Activated naive CD8-positive, alpha-beta T cell treated with anti-CD3 and anti-CD28 coated beads, Interleukin-2, amount 10 ng/mL, durations not matched to agents 7 days and 5 days (primary cell): ENCODE measurements around the gene BIN1. TPM values are rescaled to one million over a fixed set of nuclear protein-coding genes. Genes with fewer than 3 reads are reported as not detected.

Experiments
- ATAC-seq: fragments of 150-1000 bp; cut with Tn5 transposase; one replicate; pipeline ENCODE4 v1.10.0; 2021; ENCODE audit warnings: low read depth, moderate library complexity
- POLR2A ChIA-PET: fragments of 350-600 bp; sonication (Branson Sonifier 250); formaldehyde crosslinking; loops from one replicate; lab custom pipeline; 2021; ENCODE audit warnings: antibody characterized with exemption; lab: Charles Lee
- DNase-seq: peaks from one replicate; pipeline ENCODE4 v3.0.0; 2021
- H3K27ac Mint-ChIP-seq: one replicate; pipeline ENCODE4 v1.8.0; 2022; ENCODE audit warnings: mild to moderate bottlenecking, mixed read lengths
- H3K27me3 Mint-ChIP-seq: one replicate; pipeline ENCODE4 v1.8.0; 2022; ENCODE audit warnings: mild to moderate bottlenecking, moderate library complexity, mixed read lengths
- H3K36me3 Mint-ChIP-seq: one replicate; pipeline ENCODE4 v1.8.0; 2021; ENCODE audit warnings: mild to moderate bottlenecking, mixed read lengths
- H3K4me1 Mint-ChIP-seq: one replicate; pipeline ENCODE4 v1.8.0; 2021; ENCODE audit warnings: mixed read lengths
- H3K4me3 Mint-ChIP-seq: one replicate; pipeline ENCODE4 v1.8.0; 2022; ENCODE audit warnings: mild to moderate bottlenecking, moderate library complexity, mixed read lengths
- H3K9me3 Mint-ChIP-seq: one replicate; pipeline ENCODE4 v1.8.0; 2021; ENCODE audit warnings: mixed read lengths
- total RNA-seq, 2 experiments: library from RNA; stranded (reverse); gene quantifications; one replicate each; pipeline ENCODE4 v1.2.3, GENCODE V29; 2021

The BIN1 gene
- total RNA-seq, 2 experiments from 2014 or later = 160 to 161 TPM

DNA sequence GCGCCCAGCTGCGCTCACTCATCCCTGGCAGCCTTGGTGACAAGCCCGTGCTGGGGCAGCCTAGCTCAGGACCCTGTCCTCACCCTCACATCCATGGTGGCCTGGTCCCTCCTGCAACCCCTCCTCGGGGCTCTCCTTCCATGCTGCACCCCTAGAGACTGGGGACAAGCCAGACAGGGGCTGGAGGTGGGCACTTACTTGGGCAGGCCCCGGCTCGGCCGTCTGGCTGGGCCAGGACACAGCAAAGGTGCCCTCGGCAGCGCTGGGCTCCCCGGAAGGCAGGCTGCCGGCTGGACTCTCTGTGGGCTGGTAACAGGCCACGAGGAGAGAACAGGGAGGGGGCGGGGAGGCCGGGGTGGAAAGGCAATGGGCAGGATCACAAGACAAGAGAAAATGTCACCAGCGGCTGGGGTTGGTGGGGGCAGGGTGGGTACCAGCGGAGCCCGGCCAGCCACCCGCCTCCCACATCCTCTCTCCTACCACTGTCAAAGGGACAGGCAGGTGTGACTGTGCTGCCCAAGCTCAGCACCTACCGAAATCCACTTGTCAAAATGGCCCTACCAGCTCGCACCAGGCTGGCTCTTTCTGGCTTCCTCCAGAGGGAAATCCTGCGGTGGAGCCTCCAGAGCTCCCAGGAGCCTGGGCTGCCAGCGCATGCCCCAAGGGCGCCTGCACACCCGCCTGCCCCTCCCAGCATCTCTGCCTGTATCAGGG, 54.7 kb downstream of the BIN1 start:
- H3K9me3 Mint-ChIP-seq = no peaks in the 10 kb centered on the region
- ATAC-seq (no peak), DNase-seq (peak; percentile 28)
- H3K4me1 Mint-ChIP-seq = peaks cover 2% of the 10 kb centered on the region
- H3K27ac Mint-ChIP-seq = no peak overlapping the region
- H3K27me3 Mint-ChIP-seq = no peaks in the 10 kb centered on the region
- no peak overlapping the region for H3K4me3 Mint-ChIP-seq
- H3K36me3 Mint-ChIP-seq = peaks cover 9% of the 10 kb centered on the region
- POLR2A ChIA-PET = no interaction called here

DNA sequence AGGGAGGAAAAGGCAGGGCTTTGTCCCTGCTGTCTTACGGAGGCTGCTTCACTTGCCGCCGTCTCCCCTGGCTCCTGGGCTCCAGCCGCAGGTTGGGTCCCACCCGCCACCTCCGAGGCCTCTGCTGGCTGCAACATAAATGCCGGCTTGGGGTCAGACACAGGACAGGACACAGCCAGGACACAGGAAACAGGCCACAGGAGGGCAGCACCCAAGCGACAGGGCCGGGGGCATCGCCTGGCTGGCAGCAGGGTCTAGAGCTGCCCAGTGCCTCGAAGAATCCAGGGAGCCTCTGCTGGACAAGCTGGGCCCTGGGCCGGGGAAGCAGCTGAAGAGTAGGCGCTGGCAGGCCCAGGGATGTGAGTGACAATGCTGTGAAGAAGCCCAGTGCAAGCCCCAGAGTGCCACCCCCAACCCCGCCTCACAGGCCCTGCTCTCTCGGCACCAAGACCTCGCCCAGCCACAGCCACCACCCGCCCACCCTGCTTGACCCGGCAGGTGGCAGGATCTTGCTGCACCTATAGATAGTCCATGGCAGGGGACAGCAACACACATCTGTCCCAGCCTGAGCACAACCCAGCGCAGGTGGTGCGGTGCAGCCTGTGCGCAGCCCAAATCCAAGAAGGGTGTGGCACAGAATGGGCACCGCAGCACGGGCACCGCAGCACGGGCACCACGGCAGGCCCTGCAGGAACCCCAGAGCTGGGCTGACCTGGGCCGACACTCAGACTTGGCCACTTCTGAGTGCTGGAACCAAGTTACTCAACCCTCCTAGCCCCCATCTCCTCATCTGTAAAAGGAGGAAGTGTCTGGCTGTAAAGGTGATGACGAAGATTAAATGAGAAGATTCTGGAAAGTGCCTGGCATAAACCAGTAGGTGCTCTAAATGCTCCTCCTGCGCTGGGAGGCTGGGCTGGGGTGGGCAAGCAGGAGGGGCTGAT, 55.6 kb downstream of the BIN1 start:
- peak; percentile 24 for DNase-seq

DNA sequence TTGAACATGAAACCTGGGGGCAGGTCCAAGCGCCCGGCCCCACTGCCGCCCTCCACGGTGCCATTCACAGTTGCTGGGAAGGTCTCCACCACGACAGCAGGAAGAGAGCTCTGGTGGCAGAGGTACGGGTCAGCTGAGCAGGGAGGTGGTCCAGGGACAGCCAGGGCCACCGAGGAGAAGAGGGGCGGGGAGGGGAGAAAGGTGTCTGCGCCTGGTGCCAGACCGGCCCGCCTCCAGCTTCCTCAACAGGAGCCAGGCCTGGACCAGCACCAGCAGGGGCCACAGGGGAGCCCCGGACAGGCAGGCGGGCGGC, 56.2 kb downstream of the BIN1 start:
- H3K27ac Mint-ChIP-seq = no peak overlapping the region
- H3K9me3 Mint-ChIP-seq = no peaks in the 10 kb centered on the region
- no peak overlapping the region for H3K4me3 Mint-ChIP-seq
- peaks cover 4% of the 10 kb centered on the region for H3K4me1 Mint-ChIP-seq
- POLR2A ChIA-PET = no interaction called here
- DNase-seq = peak; percentile 27
- peaks cover 10% of the 10 kb centered on the region for H3K36me3 Mint-ChIP-seq
- no peak for ATAC-seq
- H3K27me3 Mint-ChIP-seq = no peaks in the 10 kb centered on the region

More for the DNA sequence above, 55.6 kb downstream of the BIN1 start:
- Mint-ChIP-seq H3K4me1 (peaks cover 4% of the 10 kb centered on the region), H3K9me3 (no peaks in the 10 kb centered on the region), H3K27me3 (no peaks in the 10 kb centered on the region), H3K4me3 (no peak overlapping the region), H3K36me3 (peaks cover 10% of the 10 kb centered on the region), H3K27ac (no peak overlapping the region)
- POLR2A ChIA-PET = no interaction called here
- ATAC-seq = no peak

DNA sequence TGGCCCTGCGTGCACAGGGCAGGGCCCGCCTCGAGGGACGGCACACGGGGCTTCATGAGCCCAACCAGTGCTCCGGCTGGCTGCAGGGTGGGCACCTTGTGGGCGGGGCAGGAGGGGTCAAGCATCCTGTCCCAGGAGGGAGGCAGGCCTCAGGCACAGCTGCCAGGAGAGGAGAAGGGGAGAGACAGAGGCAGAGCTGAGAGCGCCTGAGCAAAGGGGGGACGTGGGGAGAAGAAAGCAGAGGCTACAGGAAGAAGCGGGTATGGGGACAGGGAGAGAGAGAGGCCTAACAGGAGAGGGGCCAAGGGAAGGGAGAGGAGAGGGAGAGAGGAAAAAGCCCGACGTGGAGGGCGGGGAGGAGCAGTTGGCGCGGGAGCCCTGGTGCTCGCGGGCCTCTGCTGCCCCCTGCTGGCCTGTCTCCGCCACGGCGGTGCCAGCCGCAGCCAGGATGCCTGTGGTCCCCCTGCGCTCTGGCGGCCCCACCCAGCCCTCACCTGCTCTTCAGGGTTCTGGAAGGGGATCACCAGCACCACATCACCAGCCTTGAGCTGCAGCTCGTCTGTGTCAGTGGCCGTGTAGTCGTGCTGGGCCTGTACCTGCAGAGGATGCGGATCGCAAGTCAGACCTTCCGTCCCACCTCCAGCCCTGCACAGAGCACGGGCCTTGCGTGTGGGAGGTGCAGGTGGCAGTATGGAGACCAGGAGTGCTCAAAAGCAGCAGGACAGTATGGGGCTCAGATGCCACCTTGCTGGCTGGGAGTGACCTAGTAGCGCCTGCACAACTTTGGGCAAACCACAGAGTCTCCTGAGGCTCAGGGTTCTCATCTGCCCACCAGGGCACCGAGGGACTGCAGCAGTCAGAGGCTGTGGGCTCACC, 56.8 kb downstream of the BIN1 start:
- Mint-ChIP-seq H3K9me3 (no peaks in the 10 kb centered on the region), H3K36me3 (peaks cover 10% of the 10 kb centered on the region), H3K4me1 (peaks cover 4% of the 10 kb centered on the region), H3K27ac (peak overlapping the region; percentile 71), H3K27me3 (no peaks in the 10 kb centered on the region), H3K4me3 (no peak overlapping the region)
- POLR2A ChIA-PET = no interaction called here
- DNase-seq = peak; percentile 84
- peak; percentile 66 for ATAC-seq

DNA sequence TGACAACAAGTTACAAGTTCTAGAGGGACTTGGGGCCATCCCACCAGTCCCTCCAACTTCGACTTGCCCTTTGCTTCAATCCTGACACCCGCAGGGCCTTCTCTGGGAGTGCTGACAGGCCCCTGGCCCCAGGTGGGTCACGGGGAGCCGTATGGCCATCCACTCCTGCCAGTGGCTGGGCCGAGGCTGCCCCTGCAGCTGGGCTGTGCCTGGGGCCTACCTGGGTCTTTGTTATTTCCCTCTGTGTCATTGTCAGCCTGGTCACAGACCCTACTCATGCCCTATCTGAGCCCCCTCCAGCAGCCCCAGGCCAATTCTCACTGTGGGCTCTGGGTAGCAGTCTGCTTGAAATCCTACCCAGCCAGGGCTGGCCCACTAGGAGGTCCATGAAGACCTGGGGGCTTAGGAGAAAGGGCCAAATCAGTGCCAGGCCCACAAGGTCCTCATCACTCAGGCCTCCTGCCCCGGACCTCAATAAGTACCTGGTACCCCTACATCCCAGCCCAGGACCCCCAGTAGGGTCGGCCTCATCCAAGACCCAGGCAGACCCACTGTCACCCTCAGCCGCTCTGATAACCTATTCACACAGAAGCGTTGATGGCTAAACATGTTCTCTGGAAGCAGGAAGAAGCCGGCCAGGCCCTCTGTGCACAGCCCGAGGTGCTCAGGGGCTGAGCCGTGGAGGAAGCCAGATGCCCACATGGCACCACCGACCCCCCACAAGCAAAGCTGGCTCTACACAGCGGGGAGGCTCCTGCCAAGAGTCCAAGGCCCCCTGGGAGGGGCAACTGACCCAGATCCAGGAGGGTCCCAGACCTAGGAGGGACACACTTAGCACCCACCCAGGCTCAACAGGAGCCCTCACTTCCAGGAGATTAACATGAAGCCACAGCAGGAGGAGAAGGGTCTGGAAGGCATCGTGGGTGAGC, 57.7 kb downstream of the BIN1 start:
- peak; percentile 25 for DNase-seq
- no peaks in the 10 kb centered on the region for H3K27me3 Mint-ChIP-seq

DNA sequence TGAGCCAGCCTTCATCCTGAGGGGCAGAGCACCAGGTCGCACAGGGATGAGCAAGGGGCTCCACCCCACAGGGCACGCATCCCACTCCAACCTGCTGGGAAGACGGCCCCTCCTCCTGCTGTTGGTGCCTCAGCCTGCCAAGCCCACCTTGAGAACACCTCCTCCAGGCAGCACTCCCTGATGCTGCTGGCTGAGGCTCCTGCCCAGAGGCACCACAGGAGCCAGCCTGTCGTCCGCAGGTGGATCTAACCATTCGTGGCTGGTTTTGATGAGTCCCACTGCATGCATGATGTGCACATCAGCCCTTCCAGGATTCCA, 58.4 kb downstream of the BIN1 start:
- ATAC-seq (no peak), DNase-seq (no peak)
- Mint-ChIP-seq H3K4me1 (peaks cover 4% of the 10 kb centered on the region), H3K27ac (no peak overlapping the region), H3K27me3 (no peaks in the 10 kb centered on the region), H3K4me3 (no peak overlapping the region), H3K9me3 (no peaks in the 10 kb centered on the region), H3K36me3 (peaks cover 10% of the 10 kb centered on the region)
- POLR2A ChIA-PET = no interaction called here

More for the DNA sequence above, 57.7 kb downstream of the BIN1 start:
- Mint-ChIP-seq H3K4me3 (no peak overlapping the region), H3K4me1 (peaks cover 4% of the 10 kb centered on the region), H3K27ac (no peak overlapping the region), H3K9me3 (no peaks in the 10 kb centered on the region), H3K36me3 (peaks cover 10% of the 10 kb centered on the region)
- no peak for ATAC-seq
- POLR2A ChIA-PET = no interaction called here

DNA sequence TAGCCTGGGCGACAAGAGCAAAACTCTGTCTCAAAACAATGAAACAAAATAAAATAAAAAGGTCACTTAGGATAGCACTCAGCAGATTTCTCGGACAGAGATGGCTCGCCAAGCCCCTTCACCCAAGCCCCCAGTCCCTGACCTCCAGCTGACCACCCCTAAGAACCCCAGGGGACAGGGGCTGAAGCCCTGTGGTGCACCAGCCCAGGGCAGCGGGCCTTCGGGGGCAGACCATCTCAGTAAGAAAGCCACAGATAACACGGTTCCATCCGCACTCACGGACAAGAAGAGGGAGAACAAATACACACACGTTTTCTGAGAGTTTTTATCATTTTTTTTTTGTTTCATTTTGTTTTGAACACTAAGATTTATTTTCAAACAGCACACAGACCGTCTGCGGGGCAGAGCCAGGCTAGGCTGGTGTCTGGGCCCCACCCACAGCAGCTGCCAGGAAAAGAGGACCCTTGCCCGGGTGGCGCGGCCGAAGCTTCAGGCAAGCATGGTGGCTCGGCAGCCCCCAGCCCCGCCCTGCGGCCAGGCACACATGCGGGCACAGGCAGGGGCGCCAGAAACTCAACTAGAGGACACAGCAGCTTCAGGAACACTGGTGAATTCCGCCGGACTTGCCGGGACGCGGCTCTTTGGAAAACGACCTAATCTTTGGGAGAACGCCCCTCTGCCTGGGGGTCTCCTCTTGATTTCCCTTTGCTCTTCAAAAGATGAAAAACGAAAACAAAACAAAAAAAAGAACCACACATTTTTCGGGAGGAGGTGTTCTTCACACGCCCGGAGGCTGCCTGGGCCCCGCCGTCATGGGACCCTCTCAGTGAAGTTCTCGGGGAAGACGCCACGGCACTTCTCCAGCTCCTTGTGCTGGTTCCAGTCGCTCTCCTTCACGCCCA, 59.0 kb downstream of the BIN1 start:
- no peaks in the 10 kb centered on the region for H3K9me3 Mint-ChIP-seq
- H3K4me3 Mint-ChIP-seq = no peak overlapping the region
- no peak overlapping the region for H3K27ac Mint-ChIP-seq
- H3K36me3 Mint-ChIP-seq = peaks cover 10% of the 10 kb centered on the region
- ATAC-seq = no peak
- H3K27me3 Mint-ChIP-seq = no peaks in the 10 kb centered on the region
- H3K4me1 Mint-ChIP-seq = peaks cover 4% of the 10 kb centered on the region
- DNase-seq = no peak
- POLR2A ChIA-PET = no interaction called here

DNA sequence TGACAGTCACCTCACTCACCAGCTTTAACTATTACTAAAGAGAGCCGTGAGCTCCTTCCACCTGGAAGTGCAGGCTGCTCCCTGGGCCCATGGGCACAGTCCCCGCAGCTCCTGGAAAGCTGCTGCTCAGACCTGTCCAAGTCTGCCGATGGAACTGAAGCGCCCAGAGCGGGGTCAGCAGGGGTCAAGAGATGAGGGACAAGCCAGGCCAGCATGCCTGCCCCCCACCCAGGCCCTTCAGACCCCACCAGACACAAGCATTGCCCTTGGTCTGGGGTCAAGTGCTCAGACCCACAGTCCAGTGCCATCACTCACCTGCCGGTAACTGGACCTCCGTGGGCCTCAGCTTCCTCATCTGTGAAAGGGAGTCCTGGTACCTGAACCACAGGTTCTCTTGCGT, 59.9 kb downstream of the BIN1 start:
- Mint-ChIP-seq H3K9me3 (no peaks in the 10 kb centered on the region), H3K27ac (no peak overlapping the region), H3K4me1 (peaks cover 4% of the 10 kb centered on the region), H3K27me3 (no peaks in the 10 kb centered on the region), H3K4me3 (no peak overlapping the region), H3K36me3 (peaks cover 10% of the 10 kb centered on the region)
- POLR2A ChIA-PET = no interaction called here
- ATAC-seq (no peak), DNase-seq (no peak)

DNA sequence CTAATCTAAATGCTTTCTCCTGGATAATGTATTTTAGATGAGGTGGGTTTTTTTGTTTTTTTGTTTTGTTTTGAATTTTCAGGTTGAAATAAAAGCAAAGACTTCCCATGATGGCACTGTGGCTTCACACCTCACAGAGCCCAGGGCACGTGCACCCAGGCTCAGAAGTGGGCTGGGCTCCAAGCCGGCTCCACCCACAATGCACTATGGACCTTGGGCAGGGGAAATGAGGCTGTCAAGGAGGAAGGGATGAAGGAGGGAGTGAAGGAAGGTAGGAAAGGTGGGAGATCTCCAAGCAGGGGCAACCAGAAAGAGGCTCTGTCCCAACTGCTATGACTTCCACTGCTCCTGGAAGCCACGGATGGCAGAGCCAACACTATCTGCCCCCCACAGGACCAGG, 60.4 kb downstream of the BIN1 start:
- H3K4me3 Mint-ChIP-seq = no peak overlapping the region
- H3K27ac Mint-ChIP-seq = peak overlapping the region; percentile 47
- H3K36me3 Mint-ChIP-seq = peaks cover 10% of the 10 kb centered on the region
- DNase-seq (no peak), ATAC-seq (no peak)
- POLR2A ChIA-PET = no interaction called here
- no peaks in the 10 kb centered on the region for H3K9me3 Mint-ChIP-seq
- peaks cover 3% of the 10 kb centered on the region for H3K27me3 Mint-ChIP-seq
- peaks cover 4% of the 10 kb centered on the region for H3K4me1 Mint-ChIP-seq

DNA sequence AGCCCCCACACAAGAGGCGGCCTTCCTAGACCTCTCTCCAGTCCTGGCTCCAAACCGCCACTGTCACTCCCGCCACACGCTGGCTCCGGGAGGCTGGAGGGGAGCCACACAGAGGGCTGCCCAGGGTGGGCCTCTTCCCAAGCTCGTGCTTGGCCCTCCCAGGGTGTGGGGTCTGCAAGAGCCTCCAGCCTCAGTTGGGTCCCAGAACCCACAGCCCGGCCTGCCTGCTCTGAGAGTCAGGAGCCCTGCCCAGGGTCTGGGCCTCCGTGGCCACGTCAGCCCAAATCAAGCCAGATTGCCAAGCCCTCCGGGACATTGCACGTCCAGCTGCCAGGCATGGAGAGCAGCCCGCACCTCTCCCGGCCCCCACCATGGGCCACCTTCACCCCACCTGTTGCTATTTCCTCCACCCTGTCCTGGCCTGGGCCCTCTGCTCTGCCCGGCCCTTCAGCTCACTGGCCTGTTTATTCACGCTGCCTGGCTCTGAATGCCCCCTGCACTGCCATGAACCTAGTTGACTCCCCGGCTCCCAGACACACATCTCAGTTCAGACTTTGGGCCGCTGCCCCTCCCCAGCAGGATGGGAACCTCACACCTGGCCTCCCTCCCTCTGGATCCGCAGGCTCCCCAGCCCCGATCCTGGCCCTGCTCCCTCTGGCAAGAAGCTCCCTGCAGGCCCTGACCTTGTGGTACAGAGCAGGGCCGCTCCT, 61.0 kb downstream of the BIN1 start:
- H3K4me3 Mint-ChIP-seq = no peak overlapping the region
- H3K4me1 Mint-ChIP-seq = peaks cover 4% of the 10 kb centered on the region
- no peak overlapping the region for H3K27ac Mint-ChIP-seq
- ATAC-seq = no peak
- H3K27me3 Mint-ChIP-seq = peaks cover 3% of the 10 kb centered on the region
- no peaks in the 10 kb centered on the region for H3K9me3 Mint-ChIP-seq
- peak; percentile 28 for DNase-seq
- POLR2A ChIA-PET = no interaction called here
- H3K36me3 Mint-ChIP-seq = peaks cover 10% of the 10 kb centered on the region

DNA sequence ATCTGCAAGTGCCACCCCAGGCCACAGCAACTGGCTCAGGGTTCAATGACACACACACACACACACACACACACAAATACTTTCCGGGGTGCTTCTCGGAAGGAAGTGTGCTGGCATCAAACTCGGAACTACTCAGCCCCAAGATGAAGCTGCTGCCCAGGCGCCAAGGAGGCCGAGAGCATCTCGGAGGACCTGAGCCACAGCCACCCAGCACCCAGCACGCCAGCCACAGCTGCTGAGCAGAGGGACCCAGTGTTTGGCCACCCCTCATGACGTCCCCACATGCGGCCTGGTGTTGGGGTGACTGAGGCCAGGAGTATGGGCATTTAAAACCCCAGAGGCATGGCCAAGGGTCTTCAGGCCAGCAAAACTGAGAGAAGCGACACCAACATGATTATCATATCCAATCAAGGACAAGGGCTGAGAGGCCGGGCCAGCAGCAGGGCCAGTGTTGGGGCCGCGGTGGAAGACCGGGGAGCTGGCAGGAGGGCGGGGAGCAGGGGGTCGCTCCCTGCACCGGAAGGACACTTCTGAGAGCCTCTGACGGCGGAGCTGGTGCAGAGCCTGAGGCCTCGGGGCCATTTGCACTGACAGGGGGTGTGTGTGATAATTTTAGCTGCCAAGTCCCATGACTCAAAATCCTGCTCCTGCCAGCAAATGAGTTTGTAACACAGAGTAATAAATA, 61.8 kb downstream of the BIN1 start:
- peaks cover 3% of the 10 kb centered on the region for H3K27me3 Mint-ChIP-seq
- H3K27ac Mint-ChIP-seq = no peak overlapping the region
- no peaks in the 10 kb centered on the region for H3K9me3 Mint-ChIP-seq
- no peak for DNase-seq
- POLR2A ChIA-PET = no interaction called here
- no peak for ATAC-seq
- peaks cover 10% of the 10 kb centered on the region for H3K36me3 Mint-ChIP-seq
- H3K4me1 Mint-ChIP-seq = peaks cover 4% of the 10 kb centered on the region
- H3K4me3 Mint-ChIP-seq = no peak overlapping the region
